ENCODE data around the gene CAPN9. TPM values are rescaled to one million over a fixed set of nuclear protein-coding genes. Genes with fewer than 3 reads are reported as not detected.

Gene CAPN9
- total and polyA plus RNA-seq, 7 donors = 0.55 to 83.2 (median 30.6) TPM; not detected in 3

- 84 to 89% methylated on average over 2 of the region's 2 CpGs for WGBS, 2 donors
- no peaks in the 10 kb centered on the region for H3K27me3 ChIP-seq
- no peak overlapping the region for H3K4me3 ChIP-seq
- H3K27ac ChIP-seq = no peak overlapping the region
- intact Hi-C loops (cut with DNase I) = no loop called here
- H3K9me3 ChIP-seq = no peaks in the 10 kb centered on the region
- H3K36me3 ChIP-seq = no peaks in the 10 kb centered on the region
- DNase-seq = no peak
- TF ChIP-seq CTCF (IDR thresholded peaks at IDR 0.05) (no peak), POLR2A (IDR thresholded peaks at IDR 0.05) (no peak)
- peaks cover 0 to 5% (median 0%) of the 10 kb centered on the region in 4 donors for H3K4me1 ChIP-seq
Measured at GRCh38 chr1:230804396-230804795, 57.2 kb downstream of the CAPN9 start.

- intact Hi-C loops (cut with DNase I) = loop anchor here (5.0 kb wide), 1 partner anchor 51 kb away; no protein-coding TSS in a partner anchor
- peaks cover 0 to 5% (median 0%) of the 10 kb centered on the region in 4 donors for H3K4me1 ChIP-seq
- no peak for DNase-seq
- 47 to 88% methylated on average over 2 of the region's 2 CpGs for WGBS, 2 donors
- H3K27me3 ChIP-seq = no peaks in the 10 kb centered on the region
- no peaks in the 10 kb centered on the region for H3K36me3 ChIP-seq
- no peaks in the 10 kb centered on the region for H3K9me3 ChIP-seq
- TF ChIP-seq CTCF (IDR thresholded peaks at IDR 0.05) = no peak
- no peak for TF ChIP-seq EP300 (IDR thresholded peaks at IDR 0.05)
- no peak overlapping the region for H3K4me3 ChIP-seq
- peak overlapping the region in 3 of 4 donors; percentile 16 to 45 (median 39) for H3K27ac ChIP-seq
Measured at GRCh38 chr1:230806552-230806951, 59.4 kb downstream of the CAPN9 start.

GRCh38 chr1:230807029-230807428 is 59.8 kb downstream of the CAPN9 start:
- Histone ChIP-seq H3K4me3 (no peak overlapping the region), H3K27ac (peak overlapping the region in 3 of 4 donors; percentile 45 to 66 (median 58)), H3K36me3 (no peaks in the 10 kb centered on the region), H3K27me3 (no peaks in the 10 kb centered on the region), H3K9me3 (no peaks in the 10 kb centered on the region), H3K4me1 (peaks cover 0 to 5% (median 0%) of the 10 kb centered on the region in 4 donors)
- intact Hi-C loops (cut with DNase I) = loop anchor here (5.0 kb wide), 1 partner anchor 50 kb away; no protein-coding TSS in a partner anchor
- 94 to 95% methylated on average over 5 of the region's 5 CpGs for WGBS, 2 donors
- DNase-seq = peak; percentile 84
- TF ChIP-seq POLR2AphosphoS5 (IDR thresholded peaks at IDR 0.05) (peak in 2 of 4 donors; percentile 23 to 49), POLR2A (IDR thresholded peaks at IDR 0.05) (no peak), CTCF (IDR thresholded peaks at IDR 0.05) (no peak)

GRCh38 chr1:230807561-230808280 is 60.5 kb downstream of the CAPN9 start:
- no peak overlapping the region for H3K4me3 ChIP-seq
- no peaks in the 10 kb centered on the region for H3K36me3 ChIP-seq
- intact Hi-C loops (cut with DNase I) = loop anchor here (5.0 kb wide), 1 partner anchor 50 kb away; no protein-coding TSS in a partner anchor
- no peak for DNase-seq
- H3K27ac ChIP-seq = peak overlapping the region in 3 of 4 donors; percentile 45 to 66 (median 58)
- TF ChIP-seq EP300 (IDR thresholded peaks at IDR 0.05) = no peak
- no peak for TF ChIP-seq POLR2A (IDR thresholded peaks at IDR 0.05)
- TF ChIP-seq CTCF (IDR thresholded peaks at IDR 0.05) = no peak
- peak in 2 of 4 donors; percentile 26 to 42 for TF ChIP-seq POLR2AphosphoS5 (IDR thresholded peaks at IDR 0.05)
- no peaks in the 10 kb centered on the region for H3K27me3 ChIP-seq
- WGBS, 2 donors = 87 to 88% methylated on average over 3 of the region's 3 CpGs
- H3K4me1 ChIP-seq = peaks cover 0 to 5% (median 0%) of the 10 kb centered on the region in 4 donors
- peaks cover 0 to 3% (median 0%) of the 10 kb centered on the region in 4 donors for H3K9me3 ChIP-seq
